ENCODE results near the gene DHRS3. TPM values are rescaled to one million over a fixed set of nuclear protein-coding genes. Genes with fewer than 3 reads are reported as not detected.
A peak's percentile ranks its signal among the peaks of the same experiment; 100 is the strongest.

Gene DHRS3
- total RNA-seq, 1 experiment from 2014 or later, result not detected

GRCh38 chr1:12617511-12617900, 504 bp downstream of the DHRS3 start:
- no peak for DNase-seq (ENCODE audit: low spot score)

DNA sequence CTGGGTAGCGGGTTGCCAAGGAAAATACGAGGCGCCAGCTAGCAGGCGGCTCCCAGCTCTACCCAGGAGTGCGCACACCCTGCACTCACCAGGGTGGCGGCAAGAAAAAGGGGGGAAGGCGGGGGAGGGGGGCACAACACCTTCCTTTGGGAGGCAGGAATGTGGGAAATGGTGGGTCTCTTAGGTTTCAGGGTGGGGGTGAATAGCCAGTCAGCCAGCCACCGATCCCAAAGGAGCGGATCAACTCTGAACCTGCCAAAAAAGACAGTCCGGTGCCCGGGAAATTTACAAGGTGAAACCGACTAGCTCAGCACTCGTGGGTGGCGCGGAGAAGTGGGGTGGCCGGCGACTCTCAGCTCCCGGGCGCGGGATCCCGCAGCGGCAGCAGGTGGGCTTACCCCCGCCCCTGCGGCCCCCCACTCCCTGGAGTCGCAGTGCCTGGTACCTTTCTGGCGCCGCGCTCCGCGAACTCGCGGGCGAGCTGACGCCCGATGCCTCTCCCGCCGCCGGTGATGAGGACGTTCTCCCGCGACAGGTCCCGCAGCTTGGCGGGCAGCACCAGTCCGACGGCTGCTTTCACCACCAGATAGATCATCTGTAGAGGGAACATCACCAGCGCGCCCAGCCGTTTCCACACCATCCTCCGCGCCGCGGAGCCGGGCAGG, 1.2 kb downstream of the DHRS3 start:
- no peak for DNase-seq (ENCODE audit: low spot score)

DNA sequence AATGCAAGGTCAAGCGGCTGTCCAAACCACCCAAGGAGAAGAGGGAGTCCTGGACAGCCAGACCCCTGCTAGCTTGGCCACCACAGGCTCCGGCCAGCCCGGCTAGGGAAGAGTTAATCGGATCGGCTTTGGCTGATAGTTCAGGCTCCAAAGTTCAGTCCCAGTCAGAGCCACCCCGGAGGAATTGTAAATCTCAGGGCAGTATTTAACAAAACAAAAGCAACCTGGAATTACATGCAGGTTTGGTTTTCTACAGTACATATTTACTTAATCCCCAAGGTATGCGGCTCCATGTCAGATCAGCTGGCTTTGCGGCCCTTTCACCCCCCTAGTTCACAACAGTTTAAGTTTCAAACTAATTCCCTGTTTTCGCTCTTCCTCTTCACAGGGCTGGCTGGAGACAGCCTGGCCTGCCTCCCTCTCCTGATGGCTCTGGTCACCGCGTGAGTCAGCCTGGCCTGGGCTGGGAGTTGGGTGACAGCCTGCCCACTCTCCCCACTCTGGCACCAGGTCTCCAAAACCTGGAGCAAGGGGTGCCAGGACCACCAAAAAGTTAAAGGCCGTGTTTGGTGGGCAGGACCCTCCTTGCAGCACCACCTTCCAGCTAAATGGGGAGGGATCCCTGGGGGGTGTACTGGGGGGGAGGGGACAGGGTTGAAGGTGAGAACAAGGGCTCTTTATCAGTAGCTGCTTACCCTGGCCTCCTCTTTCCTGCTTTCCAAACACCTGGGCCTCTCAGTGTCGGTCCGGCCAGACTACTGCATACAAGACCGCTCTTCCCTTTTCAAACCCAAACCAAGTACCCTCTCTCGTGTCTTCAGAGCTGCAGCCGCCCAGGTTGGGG, 1.9 kb downstream of the DHRS3 start:
- DNase-seq (ENCODE audit: low spot score), result no peak

- DNase-seq (ENCODE audit: low spot score), result no peak
Observed at GRCh38 chr1:12615159-12615864, 2.7 kb downstream of the DHRS3 start.

DNA sequence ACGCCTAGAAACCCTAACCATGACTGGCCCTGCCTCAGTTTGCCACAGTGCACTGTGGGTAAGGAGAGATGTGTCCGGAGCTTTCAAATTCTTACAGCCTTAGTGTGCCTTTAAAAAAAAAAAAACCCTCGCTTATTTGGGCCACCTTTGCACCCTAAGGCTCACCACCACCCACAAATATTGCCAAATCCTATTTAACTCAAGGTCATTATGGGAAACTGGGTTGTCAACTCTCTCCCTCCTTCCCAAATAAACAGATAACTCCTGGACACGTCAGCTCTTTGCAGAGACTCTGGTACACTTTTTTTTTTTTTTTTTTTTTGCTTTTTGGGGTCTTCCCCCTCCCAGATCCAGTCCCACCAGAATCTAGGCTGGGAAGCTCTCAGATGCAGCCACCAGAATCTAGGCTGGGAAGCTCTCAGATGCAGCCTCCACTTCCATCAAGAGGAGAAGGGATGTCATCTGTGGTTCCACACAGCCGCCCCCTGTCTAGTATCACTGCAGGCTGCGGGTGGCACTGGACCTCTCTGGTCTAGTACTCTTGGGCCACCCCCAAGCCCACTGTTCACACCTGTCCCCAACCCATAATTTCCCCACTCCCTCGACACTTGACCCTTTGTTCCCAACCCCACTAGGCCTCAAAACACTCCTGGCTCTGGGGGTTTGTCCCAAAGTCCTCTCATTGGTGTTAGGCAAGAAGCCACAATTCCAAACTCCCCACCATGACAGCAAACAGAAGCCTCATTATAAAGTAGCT, 3.4 kb downstream of the DHRS3 start:
- DNase-seq (ENCODE audit: low spot score), result no peak

GRCh38 chr1:12613180-12613579, 4.8 kb downstream of the DHRS3 start:
- DNase-seq (ENCODE audit: low spot score), result no peak

DNA sequence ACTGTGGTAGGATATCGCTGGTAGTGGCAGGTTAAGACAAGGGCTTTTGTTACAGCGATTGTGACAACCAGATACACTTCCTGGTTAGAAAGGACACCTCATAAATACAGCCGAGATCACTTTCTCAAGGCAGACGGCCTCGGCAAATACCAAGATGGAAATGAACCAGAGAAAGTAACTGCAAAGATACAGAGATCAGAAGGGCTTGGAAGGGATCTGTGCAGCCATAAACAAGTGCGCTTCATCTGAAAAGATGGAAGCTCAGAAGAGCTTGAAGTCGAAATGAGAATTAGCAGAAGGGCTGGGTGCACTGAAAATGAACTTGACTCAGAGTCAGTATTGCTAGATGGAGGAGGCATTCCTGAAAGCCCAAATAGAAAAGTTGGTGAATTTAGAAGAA, 7.1 kb downstream of the DHRS3 start:
- DNase-seq (ENCODE audit: low spot score), result no peak

DNA sequence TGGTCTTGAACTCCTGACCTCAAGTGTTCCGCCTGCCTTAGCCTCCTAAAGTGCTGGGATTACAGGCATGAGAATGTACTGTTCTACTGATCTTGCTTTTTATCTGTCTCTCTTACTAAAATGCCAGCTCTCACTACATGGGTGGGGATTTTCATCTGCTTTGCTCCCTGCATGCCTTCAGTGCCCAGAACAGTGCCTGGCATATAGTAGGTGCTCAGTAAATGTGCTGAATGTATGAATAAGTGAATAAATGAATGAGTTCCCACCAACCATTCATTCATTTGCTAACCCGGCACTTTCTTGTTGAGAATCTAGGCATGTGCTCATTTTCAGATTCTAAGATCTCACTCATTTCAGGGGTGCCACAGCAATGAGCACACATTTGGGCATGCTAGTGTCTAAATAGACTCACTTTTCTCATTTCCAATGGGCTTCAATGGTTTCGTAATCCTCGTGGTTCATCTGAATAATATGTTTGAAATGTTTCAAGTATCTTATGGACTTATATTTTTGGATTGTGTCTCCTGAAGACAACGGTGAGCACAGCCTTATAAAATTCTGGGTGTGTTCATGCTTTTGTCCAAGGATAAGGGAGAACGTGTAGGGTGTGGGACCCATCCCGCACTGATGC, 7.6 kb downstream of the DHRS3 start:
- no peak for DNase-seq (ENCODE audit: low spot score)

DNA sequence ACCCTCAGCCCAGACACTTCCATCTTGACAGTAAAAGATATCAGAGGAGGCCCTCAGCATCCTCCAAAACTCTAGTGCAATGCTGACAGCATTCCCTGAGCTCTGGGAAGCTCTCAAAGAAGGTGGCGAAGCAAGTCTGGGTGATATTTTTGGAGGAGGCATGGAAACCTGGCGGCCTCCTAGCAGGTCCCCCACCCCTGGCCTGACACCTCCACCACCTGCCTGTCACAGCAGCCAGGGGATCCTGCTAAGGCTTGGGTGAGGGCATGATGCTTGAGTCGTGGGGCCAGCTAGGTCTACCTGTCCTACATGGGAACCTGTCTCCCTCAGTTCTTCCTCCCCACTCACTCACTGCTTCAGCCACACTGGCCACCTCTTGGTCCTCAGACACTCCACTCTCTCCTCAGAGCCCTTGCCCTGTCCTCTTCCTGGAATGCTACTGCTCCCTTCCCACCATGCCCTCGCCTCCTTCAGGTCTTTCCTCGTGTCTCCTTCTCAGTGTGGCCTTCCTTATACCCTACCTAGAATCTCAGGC, 8.5 kb downstream of the DHRS3 start:
- DNase-seq (ENCODE audit: low spot score), result no peak

GRCh38 chr1:12608311-12608957, 9.6 kb downstream of the DHRS3 start:
- DNase-seq (ENCODE audit: low spot score), result no peak

GRCh38 chr1:12607263-12607662, 10.7 kb downstream of the DHRS3 start:
- DNase-seq (ENCODE audit: low spot score), result no peak

- DNase-seq (ENCODE audit: low spot score), result no peak
Observed at GRCh38 chr1:12604986-12605385, 13.0 kb downstream of the DHRS3 start.

DNA sequence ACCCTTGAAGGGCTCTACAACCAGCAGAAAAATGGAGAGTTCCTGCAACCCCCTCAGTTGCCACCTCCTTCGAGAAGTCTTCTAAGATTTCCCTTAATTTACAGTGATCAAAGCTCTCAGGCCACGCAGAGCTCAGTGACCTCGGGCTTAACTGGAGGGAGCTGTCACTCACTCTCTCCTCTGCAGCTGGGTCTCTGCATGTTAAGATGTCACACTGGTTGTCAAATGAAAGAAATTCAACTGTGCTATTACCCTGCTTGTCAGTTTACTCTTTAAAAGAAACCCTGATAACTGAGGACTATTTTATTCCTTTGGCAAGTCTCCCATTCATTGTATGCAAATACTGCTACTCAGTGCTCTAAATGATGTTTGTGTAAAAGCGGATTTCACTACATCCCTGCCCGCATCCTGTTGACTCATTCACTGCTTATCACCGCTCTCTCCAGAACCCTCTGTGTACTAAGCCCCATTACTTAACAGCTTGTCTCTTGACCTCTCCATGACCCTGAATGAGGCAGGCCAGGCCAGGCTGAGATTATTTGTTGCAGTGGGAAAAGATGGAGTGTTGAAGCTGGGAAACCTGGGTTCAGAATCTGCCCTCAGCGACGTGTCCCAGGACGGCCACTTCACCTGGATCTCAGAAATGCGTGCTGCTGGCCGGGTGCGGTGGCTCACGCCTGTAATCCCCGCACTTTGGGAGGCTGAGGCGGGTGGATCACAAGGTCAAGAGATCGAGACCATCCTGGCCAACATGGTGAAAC, 13.7 kb downstream of the DHRS3 start:
- DNase-seq (ENCODE audit: low spot score), result peak; percentile 98

DNA sequence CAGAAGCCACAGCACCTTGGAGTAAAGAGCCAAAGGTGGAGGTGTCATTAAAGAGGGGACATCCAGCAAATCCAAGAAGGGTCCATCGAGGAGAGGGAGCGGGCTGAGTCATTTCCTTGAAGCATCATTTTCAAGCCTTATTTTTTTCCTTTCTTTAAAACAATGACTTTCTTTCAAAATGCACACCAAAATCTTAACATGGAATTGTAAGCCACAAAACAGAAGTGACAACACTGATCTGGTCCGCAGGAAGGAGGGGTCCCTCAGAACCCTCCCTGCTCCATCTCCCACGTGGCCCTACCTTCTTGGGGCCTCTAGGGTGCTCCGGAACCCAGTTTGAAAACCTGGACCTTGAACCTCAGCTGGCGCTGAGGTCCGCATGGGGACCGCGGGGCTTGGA, 14.8 kb downstream of the DHRS3 start:
- no peak for DNase-seq (ENCODE audit: low spot score)

DNA sequence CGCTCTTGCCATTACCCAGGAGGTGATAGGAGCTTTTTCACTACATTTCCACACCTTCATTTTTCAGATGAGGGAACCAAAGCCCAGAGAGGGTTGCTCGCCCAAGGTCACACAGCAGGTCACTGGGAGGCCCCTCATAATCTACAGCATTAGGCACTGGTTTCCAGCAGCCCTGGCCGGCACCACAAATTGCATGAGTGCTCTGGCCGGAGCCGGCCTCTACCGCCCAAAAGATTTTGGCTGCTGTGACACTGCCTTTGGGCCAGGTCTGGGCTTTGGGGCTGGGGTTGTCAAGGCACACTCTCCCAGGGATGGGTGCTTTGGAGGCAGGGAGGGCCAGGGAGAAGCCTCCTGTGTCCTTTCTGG, 15.4 kb downstream of the DHRS3 start:
- no peak for DNase-seq (ENCODE audit: low spot score)

DNA sequence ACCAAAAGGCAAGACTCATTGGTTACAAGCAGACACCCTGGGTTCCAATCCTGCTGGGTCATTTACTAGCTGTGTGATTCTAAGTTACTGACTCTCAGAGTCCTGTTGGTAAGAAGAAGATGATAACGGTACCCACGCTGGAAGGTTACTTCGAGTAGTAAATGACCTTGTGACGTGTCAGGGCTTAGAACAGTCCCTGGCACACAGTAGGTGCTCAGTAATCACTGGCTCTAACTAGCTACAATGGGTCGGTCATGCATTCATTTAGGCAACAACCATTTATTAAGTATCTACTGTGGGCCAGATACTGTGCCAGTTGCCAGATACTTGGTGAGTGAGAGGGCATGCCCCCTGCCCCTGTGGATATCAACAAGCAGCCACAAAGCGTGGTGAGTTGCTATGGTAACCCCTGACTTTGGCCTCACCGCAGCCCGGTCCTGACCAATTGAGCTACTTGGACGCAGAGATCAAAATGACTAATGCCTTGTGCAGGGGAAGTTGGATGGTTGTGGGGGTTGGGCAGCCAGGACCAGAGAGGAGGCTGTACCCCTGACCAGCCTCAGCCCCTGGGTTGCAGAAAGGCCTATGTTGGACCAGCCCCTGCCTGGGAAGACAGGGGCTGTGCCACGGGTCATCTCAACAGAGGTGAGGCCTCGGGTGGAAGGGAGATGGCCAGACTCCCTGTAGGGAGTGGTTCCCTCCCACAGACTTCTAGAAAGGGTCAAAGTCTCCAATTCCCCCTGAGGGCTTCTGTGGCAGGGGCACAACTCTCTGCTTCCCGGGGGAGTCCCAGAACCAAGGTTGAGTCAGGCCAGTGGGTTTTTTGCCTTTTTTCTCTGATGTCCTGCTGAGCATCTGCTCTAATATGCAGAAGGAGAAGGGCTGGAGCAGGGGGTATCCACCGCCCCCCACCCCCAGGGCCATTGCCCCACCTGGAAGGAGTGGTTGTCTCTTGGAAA, 16.0 kb downstream of the DHRS3 start:
- peak; percentile 92 for DNase-seq (ENCODE audit: low spot score)

- no peak for DNase-seq (ENCODE audit: low spot score)
Observed at GRCh38 chr1:12600880-12601633, 17.0 kb downstream of the DHRS3 start.

GRCh38 chr1:12600335-12600734, 17.7 kb downstream of the DHRS3 start:
- no peak for DNase-seq (ENCODE audit: low spot score)
